Mesenteric fat pad (tissue), 1 donor: ENCODE data around the gene MRPL21. TPM values are rescaled to one million over a fixed set of nuclear protein-coding genes. Genes with fewer than 3 reads are reported as not detected.

ENCODE experiments used
- DNase-seq: peaks from one replicate; pipeline ENCODE4 v3.0.0-alpha.2; 2020; ENCODE audit warnings: low spot score
- total RNA-seq: library from RNA; stranded (reverse); fragmentation: NEBNext Ultra II Directional; extraction: Animal tissue kit (Norgen Biotek cat#: 25700); gene quantifications from one replicate; pipeline ENCODE4 v1.2.1, GENCODE V29; 2021
- donor health status: DM: yes; HTN: yes; CAD: no.

The MRPL21 gene
- total RNA-seq, 1 donor from 2014 or later: 41.9 TPM

DNA sequence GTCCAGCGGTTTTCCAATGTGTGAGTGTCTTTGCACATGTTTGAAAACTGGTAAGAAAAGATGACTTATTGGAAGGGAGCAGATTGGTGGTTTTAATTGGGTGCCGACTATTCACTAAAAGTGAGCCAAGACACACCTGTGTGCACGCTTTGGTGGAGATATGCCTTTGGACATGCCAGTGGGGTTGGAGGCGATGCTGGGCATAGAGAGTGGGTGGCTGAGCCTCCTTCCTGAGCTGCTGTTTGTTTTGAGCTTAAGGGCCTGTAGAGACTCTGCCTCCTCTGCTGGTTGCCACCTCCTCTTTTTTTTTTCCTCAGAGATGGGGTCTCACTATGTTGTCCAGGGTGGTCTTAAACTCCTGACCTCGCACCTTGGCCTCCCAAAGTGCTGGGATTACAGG is 9.6 kb upstream of the MRPL21 start:
- no peak for DNase-seq

DNA sequence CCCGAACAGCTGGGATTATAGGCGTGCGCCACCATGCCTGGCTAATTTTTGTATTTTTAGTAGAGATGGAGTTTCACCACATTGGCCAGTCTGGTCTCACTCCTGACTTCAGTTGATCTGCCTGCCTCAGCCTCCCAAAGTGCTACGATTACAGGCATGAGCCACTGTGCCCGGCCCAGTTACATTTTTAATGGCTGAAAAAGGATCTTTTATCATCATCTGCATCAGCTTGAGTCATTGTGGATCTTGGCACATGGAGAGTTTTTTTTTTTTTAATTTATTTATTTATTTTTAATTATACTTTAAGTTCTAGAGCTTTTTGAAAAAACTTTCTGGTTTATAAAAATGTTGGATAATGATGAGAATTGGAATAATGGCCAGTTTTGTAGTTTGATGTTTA is 8.6 kb upstream of the MRPL21 start:
- no peak for DNase-seq

GRCh38 chr11:68911731-68912130 is 8.1 kb upstream of the MRPL21 start:
- DNase-seq: no peak

GRCh38 chr11:68910965-68911364 is 7.3 kb upstream of the MRPL21 start:
- no peak for DNase-seq

GRCh38 chr11:68908273-68908672 is 4.6 kb upstream of the MRPL21 start:
- no peak for DNase-seq

DNA sequence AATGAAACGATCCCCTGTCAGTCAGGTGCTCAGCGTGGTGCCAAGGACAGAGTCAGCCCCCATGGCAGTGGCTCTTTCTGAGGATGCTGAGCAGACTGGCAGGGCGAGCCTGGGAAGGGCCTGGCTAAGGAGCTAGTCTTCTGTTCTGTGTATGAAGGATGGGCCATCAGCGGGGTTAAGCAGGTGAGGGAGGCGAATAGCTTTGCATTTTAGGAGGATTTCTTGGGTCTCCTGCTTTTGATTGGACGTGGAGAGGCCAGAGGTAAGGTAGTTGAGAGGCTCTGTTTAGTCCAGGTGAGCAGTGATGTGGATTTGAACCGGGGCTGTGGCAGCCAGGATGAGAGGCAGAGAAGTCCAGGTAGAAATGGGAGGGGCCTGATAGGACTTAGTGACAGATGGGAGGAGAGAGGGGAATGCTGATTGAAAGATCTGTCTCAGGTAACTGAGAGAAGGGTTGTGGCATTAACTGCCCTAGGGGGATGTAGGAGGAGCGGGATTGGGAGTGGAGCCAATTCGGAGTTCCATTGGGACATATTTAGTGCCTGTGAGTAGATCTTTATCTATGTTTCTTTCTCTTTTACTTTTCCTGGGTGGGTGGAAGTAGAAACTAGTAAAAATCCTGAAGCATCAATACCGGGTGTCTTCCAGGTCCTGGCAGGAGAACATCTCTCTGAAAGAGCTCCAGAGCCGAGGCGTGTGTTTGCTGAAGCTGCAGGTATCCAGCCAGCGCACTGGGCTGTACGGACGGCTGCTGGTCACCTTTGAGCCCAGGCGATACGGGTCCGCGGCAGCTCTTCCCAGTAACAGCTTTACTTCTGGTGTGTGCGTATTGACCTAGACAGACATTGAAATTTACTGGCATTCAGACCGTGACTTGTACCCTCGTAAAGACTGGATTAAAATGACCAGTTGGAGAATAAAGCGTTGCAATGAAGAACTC is 2.1 kb upstream of the MRPL21 start:
- DNase-seq: no peak

DNA sequence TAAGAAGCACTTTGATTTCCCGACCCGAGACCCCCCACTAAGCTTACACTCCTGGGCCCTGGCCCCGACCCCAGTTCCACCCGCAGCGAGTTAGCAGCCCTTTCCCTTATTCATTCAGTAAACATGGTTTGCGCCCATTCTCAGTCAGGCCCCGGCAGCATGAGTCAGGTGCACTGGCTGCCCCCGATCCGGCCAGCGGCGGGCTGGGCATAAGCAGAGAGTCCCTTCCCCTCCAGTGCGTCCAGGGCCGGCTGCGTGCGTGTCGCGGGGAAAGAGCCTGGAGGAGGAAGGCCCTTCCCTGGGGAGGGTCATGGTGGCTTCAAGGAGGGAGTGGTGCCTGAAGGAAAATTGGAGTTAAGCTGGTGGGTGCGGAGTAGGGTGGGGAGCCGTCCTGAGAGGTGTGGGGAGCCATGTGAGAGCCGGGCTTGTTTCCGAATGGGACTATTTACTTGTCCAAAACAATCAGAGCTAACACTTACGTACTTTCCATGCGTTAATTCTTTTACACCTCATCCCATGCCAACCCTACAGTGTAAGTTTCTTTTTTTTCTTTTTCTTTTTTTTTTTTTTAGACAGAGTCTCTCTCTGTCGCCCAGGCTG is 716 bp upstream of the MRPL21 start:
- no peak for DNase-seq

DNA sequence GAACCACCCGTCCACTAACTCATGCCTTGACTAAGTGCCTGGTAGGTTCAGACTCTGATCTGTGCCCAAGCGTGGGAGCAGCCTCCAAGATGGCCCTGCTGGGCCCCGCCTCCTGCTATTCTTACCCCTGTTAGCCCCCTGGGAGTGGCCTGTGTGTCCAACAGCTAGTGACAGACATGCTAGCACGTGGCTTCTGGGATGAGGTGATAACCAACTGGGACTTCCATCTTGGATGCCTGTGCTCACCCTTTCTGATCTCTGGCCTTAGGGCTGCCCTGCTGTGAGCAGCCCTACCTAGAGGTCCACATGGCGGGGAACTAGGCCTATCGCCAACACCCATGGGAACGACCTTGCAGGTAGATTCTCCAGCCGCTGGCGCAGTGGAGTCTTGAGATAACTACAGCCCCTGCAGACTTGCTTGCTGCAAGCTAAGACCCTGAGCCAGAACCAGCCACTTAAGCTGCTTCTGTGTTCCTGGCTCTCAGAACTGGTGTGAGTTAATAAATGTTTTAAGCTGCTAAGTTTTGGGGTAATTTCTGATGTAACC is 2.7 kb downstream of the MRPL21 start:
- DNase-seq: no peak

GRCh38 chr11:68897441-68897840 is 6.2 kb downstream of the MRPL21 start:
- DNase-seq: peak; percentile 88

DNA sequence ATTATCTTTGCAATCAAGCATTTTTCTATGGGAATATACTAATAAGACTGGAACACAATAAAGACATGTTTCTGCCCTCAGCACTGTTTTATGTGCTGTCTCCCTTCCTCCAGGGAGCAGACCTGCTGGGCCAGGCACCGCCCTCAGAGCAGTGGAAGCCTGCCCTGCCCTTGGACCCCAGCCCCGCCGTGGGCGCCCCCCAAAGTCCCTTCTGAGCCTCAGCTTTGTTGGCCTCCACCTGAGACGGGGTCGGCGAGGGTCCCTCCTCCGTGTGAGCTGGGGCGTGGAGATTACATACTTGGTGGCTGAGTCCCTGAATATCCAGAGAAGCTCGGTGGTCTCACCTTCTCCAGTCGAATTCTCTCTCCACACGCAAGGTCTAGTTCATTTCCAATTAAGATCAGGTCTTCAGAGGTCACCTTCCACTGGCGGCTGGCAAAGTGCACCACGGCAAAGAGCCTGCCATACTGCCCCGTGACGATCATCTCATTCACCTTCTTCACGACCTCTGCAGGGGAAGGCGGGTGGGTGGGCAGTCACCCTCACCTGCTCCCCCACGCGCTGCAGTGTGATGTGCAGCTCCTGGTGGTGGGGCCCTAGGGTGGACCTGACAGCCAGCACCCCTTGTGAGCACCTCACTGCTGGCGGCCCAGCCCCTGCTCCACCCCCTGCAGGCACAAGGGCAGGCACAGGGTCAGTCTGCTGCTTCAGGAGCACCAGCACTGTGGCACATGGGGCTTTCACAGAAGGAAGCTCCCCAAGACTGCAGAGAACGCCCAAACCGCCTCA is 7.3 kb downstream of the MRPL21 start:
- peak; percentile 85 for DNase-seq

- peak; percentile 35 for DNase-seq
These were observed 10.3 kb downstream of the MRPL21 start for GRCh38 chr11:68893282-68893681.

- peak; percentile 73 for DNase-seq
These were observed 11.1 kb downstream of the MRPL21 start for GRCh38 chr11:68892576-68892975.

DNA sequence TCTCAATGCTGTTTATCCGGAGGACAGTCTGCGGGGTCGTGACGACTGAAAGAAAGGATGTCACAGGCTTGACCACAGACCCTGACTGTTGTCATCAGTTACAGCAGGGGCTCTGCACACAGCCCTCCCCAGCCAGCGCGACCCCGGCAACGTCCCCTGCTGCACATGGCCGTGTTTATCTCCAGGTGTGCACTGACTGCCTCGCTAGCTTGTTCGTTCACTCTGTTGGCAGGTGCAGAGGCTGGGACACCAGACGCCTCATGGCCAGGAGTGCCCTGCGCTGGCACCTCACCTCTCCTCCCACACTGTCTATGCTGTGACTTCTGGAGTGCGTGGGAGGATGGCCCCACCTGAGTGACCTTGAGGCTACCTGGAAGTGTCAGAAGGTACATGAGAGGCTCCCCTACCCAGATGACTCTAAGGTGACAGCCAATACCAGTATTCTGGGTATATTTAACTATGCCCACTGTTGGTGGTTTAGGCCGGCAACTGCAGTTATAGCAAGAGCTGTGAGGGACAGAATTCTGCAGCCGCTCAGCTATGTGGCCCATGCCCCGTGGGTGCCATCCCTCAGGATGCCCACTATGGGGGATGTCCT is 12.2 kb downstream of the MRPL21 start:
- peak; percentile 68 for DNase-seq

DNA sequence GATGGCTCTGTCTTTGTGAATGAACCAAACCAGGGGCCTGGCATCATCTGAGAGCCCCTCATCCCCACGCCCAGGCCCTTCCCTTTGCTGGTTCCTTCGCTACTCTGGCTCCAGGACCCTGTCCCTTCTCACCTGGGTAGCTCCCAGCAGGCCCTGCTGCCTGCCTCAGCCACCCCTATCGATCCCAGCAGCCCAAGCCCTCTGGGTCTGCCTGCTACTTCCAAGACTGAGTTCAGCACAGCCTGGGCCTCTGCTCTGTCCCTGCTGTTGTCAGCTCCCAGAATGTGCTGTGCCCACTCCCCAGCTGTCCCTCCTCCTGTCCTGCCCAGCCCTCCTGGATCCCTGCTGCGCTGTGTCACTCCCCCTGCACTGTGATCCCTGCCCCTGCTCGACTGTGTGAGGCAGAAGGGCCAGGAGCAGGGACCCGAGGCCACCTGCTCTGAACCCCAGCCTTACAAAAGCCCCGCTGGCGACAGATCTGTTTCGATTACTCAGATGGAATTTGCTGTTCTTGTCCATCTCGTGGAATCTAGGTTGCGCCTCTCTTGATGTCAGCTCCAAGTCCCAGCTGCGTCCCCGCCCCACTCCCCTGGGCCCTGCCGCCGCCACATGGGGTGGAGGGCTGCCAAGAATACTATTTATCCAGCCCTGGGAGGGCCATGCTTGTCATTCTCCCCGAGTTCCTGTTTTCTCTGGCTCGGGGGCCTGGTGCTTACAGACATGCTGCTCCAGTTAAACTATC is 13.0 kb downstream of the MRPL21 start:
- DNase-seq: peak; percentile 91

- peak; percentile 87 for DNase-seq
These were observed 13.6 kb downstream of the MRPL21 start for GRCh38 chr11:68889948-68890446.

DNA sequence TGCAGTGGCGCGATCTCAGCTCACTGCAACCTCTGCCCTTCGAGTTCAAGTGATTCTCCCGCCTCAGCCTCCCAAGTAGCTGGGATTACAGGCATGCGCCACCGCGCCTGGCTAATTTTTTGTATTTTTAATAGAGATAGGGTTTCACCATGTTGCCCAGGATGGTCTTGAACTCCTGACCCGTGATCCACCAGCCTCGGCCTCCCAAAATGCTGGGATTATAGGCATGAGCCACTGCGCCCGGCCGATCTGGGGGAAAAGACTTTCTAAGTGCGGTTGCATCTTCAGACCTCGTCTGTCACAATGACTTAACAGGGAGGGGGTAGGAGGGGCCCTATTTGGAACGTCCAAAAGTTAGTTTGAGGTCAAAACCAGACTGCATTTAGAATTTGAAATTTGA is 18.8 kb downstream of the MRPL21 start:
- peak; percentile 65 for DNase-seq

GRCh38 chr11:68882391-68882790 is 21.2 kb downstream of the MRPL21 start:
- DNase-seq: peak; percentile 75

DNA sequence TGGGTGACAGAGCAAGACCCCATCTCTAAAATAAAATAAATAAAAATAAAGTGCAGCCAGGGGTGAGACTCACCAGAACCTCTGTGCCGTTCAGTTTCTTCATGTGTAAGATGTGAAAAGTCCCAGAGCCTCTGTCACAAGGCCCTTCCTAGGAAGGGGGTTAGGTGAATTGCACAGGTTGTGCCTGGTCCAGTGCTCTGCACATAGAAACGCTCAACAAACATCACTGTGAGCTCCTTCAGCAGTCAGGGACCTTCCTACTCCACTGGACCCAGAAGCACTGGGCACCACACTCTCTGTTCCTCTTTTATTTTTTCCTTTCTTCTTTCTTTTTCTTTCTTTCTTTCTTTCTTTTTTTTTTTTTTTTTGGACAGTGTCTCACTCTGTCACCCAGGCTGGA is 22.3 kb downstream of the MRPL21 start:
- no peak for DNase-seq

- no peak for DNase-seq
These were observed 22.8 kb downstream of the MRPL21 start for GRCh38 chr11:68880851-68881250.

- DNase-seq: no peak
These were observed 25.6 kb downstream of the MRPL21 start for GRCh38 chr11:68878022-68878421.
